ENCODE measurements around the gene COG6.

DNA sequence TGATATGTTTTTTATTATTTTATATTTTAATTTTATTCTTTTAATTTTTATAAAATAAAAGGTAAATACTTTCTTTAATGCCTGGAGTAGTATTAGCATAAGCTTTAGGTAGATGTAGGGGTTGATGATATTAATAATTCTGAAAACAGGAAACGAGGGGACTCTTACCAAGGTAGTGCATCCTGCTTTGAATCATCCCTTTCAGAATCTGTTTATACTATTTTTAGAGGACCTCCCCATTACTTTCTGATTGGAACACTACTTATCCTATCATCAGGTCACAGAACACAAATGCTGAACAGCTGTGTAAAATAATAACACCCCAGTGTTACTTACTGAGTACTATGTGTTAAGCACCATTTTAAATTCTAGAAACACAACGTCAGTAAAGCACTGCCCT lies 27.3 kb downstream of the COG6 start:
- TF ChIP-seq MTA3 (IDR thresholded peaks at IDR 0.05; ENCODE audit: borderline replicate concordance, low read length) (no peak), EZH2 (IDR thresholded peaks at IDR 0.05; ENCODE audit: borderline replicate concordance, control insufficient read depth, low read depth, low read length) (no peak), POLR2A (IDR thresholded peaks at IDR 0.05; ENCODE audit: low read depth, low read length) (no peak), CHD2 (IDR thresholded peaks at IDR 0.05; ENCODE audit: borderline replicate concordance, low read depth, low read length) (no peak), RAD21 (IDR thresholded peaks at IDR 0.05; ENCODE audit: insufficient read depth, low read depth, low read length) (no peak), USF1 (IDR thresholded peaks at IDR 0.05; ENCODE audit: borderline replicate concordance, extremely low read length, insufficient read depth, low read depth, low read length) (no peak), CREM (IDR thresholded peaks at IDR 0.05; ENCODE audit: low read depth) (no peak), CTCF (IDR thresholded peaks at IDR 0.05 in 2 of 3, conservative IDR thresholded peaks at IDR 0.05 in 1 of 3; ENCODE audit: control insufficient read depth in 2 of 3, extremely low read depth in 1 of 3, insufficient read depth in 1 of 3, low read depth in 3 of 3, low read length in 3 of 3) (no peak), TARDBP (IDR thresholded peaks at IDR 0.05; ENCODE audit: borderline replicate concordance) (no peak), ZBED1 (IDR thresholded peaks at IDR 0.05; ENCODE audit: borderline replicate concordance) (no peak), ZNF274 (IDR thresholded peaks at IDR 0.05; ENCODE audit: insufficient read depth, insufficient read length) (no peak)
- TF ChIP-seq, protein P1, sequence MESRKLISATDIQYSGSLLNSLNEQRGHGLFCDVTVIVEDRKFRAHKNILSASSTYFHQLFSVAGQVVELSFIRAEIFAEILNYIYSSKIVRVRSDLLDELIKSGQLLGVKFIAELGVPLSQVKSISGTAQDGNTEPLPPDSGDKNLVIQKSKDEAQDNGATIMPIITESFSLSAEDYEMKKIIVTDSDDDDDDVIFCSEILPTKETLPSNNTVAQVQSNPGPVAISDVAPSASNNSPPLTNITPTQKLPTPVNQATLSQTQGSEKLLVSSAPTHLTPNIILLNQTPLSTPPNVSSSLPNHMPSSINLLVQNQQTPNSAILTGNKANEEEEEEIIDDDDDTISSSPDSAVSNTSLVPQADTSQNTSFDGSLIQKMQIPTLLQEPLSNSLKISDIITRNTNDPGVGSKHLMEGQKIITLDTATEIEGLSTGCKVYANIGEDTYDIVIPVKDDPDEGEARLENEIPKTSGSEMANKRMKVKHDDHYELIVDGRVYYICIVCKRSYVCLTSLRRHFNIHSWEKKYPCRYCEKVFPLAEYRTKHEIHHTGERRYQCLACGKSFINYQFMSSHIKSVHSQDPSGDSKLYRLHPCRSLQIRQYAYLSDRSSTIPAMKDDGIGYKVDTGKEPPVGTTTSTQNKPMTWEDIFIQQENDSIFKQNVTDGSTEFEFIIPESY (IDR thresholded peaks at IDR 0.05), result no peak

Data from GM12878 (cell line).